Lower leg skin (tissue), 3 donors: ENCODE data around the gene KCTD13.

Experiments
- CTCF ChIP-seq, 3 donors: fragments of 450-650 bp; IDR thresholded peaks; one replicate each; pipeline ENCODE4 v1.5.1; 2016; ENCODE audit warnings: antibody characterized with exemption in 3 of 3, mild to moderate bottlenecking in 3 of 3, moderate library complexity in 2 of 3
- POLR2A ChIP-seq, 2 donors: fragments of 450-650 bp; IDR thresholded peaks; one replicate each; pipeline ENCODE4 v1.6.1; 2016 to 2017; ENCODE audit warnings: antibody characterized with exemption in 2 of 2, mild to moderate bottlenecking in 1 of 2, moderate library complexity in 1 of 2

DNA sequence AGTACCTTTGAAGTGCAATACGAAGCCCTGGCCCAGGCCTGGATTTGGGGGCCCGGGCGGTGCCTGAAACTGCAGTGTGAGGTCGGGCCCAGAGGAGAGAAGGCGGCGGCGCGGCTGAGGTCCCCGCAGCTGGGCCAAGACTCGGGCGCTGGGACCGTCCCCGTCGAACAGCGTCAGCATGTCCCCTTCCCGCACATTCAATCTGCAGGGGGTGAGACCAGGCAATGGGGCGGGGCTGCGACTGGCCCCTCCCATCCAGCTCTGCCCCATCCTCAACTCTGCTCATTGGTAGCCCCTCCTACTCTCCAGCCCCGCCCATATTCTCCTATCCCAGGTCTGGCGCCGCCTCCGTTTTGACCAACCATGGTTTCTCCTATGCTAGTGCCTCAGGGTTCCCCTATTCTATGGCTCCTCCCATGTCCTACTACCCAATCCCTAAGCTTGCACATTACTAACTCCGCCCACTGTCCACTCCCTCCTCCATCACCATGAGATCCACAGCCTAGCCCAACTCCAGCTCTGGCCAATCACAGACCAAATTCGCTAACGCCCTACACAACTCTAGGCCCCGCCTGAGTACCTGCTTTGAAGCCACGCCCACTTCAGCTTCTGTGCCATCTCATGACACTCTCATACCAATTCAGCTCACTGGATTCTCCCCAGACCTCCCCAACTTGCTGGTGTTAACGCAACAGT, 48.6 kb downstream of the KCTD13 start:
- TF ChIP-seq CTCF (IDR thresholded peaks at IDR 0.05) = no peak
- TF ChIP-seq POLR2A (IDR thresholded peaks at IDR 0.05) = no peak
